ENCODE data around the gene DUOXA2.

The DUOXA2 gene

GRCh38 chr15:45162771-45163507, 48.8 kb downstream of the DUOXA2 start:
- peak; percentile 58 for DNase-seq (ENCODE audit: low read depth)

GRCh38 chr15:45163508-45163856, 49.4 kb downstream of the DUOXA2 start:
- DNase-seq (ENCODE audit: low read depth) = no peak

- DNase-seq (ENCODE audit: low read depth) = no peak
These were observed 50.8 kb downstream of the DUOXA2 start for GRCh38 chr15:45164914-45165313.

GRCh38 chr15:45165536-45165935, 51.4 kb downstream of the DUOXA2 start:
- DNase-seq (ENCODE audit: low read depth) = no peak

GRCh38 chr15:45166834-45167630, 52.9 kb downstream of the DUOXA2 start:
- DNase-seq (ENCODE audit: low read depth) = peak; percentile 70

- DNase-seq (ENCODE audit: low read depth) = no peak
These were observed 53.6 kb downstream of the DUOXA2 start for GRCh38 chr15:45167631-45168205.
